BJ (cell line): ENCODE results near the gene EFCAB12. TPM values are rescaled to one million over a fixed set of nuclear protein-coding genes. Genes with fewer than 3 reads are reported as not detected.
A peak's percentile ranks its signal among the peaks of the same experiment; 100 is the strongest.
"Not testable (repeated sequence)": the region's sequence is repeated elsewhere in the genome, so short reads cannot be mapped to it uniquely, and the experiment has no call there.

Experiments used
- CTCF ChIA-PET: fragments of 350-600 bp; formaldehyde crosslinking; extraction: SDS; loops from one replicate; lab custom pipeline; 2021; ENCODE audit warnings: antibody characterized with exemption, inconsistent platforms; lab: Yijun Ruan, JAX
- POLR2A ChIA-PET: fragments of 300-600 bp; sonication (Branson Sonifier 250); formaldehyde crosslinking; extraction: SDS; loops from one replicate; lab custom pipeline; 2021; ENCODE audit warnings: antibody characterized with exemption; lab: Charles Lee
- DNase-seq: peaks from one replicate; pipeline ENCODE4 v3.0.0-alpha.2; 2011; ENCODE audit warnings: low read depth
- H3K27me3 ChIP-seq: 2 replicates; pipeline ENCODE4 v1.6.0; 2011; ENCODE audit warnings: low read length; ENCODE audit not compliant: control insufficient read depth, insufficient read depth
- H3K36me3 ChIP-seq: 2 replicates; pipeline ENCODE4 v1.5.1; 2011; ENCODE audit warnings: low read length; ENCODE audit not compliant: control insufficient read depth, insufficient read depth
- H3K4me3 ChIP-seq: 2 replicates; pipeline ENCODE4 v1.5.1; 2011; ENCODE audit warnings: low read depth, mild to moderate bottlenecking, control low read depth, low read length
- polyA plus RNA-seq: library from polyadenylated mRNA; depleted of rRNA; stranded (reverse); fragments of >200 nt; gene quantifications from 2 replicates; pipeline ENCODE4 v1.2.3, GENCODE V29; 2011
- TF ChIP-seq, protein P1 (sequence below): IDR thresholded peaks from 2 replicates; pipeline ENCODE4 v1.5.1; 2011; ENCODE audit warnings: low read depth, mild to moderate bottlenecking, control low read depth, inconsistent platforms, low read length, moderate library complexity; ENCODE audit not compliant: insufficient read depth

EFCAB12 gene
- polyA plus RNA-seq, 1 experiment = 0.02 TPM

DNA sequence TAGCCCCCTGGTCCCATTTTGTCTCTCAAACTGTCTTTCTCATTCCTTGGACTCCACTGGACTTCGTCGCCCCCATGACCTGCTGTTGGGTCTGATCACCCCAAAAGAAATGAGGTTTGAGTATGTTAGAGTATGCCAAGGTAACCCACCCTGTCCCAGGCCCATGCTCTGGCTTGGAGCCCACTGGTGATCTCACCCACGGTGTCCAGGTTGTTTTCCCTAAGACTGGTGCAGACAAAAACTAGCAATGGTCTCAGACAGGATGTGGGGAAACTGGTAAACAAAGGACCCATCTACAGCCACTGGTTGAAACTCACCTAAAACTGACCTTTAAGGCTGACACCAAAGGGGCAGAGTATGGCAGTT lies 38.9 kb downstream of the EFCAB12 start:
- POLR2A ChIA-PET = no interaction called here
- no peaks in the 10 kb centered on the region for H3K27me3 ChIP-seq
- H3K36me3 ChIP-seq = peaks cover 11% of the 10 kb centered on the region
- DNase-seq = no peak
- TF ChIP-seq, protein P1, sequence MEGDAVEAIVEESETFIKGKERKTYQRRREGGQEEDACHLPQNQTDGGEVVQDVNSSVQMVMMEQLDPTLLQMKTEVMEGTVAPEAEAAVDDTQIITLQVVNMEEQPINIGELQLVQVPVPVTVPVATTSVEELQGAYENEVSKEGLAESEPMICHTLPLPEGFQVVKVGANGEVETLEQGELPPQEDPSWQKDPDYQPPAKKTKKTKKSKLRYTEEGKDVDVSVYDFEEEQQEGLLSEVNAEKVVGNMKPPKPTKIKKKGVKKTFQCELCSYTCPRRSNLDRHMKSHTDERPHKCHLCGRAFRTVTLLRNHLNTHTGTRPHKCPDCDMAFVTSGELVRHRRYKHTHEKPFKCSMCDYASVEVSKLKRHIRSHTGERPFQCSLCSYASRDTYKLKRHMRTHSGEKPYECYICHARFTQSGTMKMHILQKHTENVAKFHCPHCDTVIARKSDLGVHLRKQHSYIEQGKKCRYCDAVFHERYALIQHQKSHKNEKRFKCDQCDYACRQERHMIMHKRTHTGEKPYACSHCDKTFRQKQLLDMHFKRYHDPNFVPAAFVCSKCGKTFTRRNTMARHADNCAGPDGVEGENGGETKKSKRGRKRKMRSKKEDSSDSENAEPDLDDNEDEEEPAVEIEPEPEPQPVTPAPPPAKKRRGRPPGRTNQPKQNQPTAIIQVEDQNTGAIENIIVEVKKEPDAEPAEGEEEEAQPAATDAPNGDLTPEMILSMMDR = no peak
- H3K4me3 ChIP-seq = no peak overlapping the region
- CTCF ChIA-PET = no interaction called here

DNA sequence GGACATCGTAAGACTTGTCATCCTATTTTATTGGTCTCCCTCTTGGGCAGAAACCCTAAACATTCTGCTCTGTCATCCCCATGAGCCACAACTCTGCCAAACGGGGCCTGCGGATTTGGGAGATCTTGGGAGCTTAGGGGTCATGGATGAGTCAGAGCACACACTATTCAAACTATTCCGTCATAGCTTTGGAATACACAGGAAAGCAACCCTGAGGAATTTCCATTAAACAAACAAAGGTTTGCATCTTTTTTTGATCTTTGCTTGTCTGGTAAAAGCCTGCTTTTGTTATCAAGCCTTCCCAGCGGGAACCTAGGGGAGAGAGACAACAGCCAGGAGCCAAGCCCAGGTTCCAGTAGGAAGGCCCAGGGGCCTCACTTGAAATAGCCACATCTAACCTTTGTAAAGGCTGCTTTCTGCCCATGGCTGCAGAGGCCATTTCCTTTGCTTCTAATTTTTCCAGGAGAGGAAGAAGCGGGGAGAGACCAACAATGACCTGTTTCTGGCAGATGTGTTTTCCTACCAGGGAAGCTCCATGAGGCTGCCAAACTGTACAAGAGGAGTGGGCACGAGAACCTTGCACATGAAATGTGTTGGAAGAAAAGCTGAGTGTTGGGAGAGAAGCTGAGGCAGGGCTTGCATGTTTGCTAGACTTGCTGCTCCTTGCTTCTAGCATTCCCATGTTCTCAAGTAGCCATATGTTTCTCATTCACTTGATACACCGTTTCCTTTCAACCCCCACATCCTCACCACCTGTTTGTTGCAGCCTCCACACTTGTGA lies 39.5 kb downstream of the EFCAB12 start:
- peaks cover 11% of the 10 kb centered on the region for H3K36me3 ChIP-seq
- H3K4me3 ChIP-seq, POLR2A ChIA-PET, H3K27me3 ChIP-seq: not testable (repeated sequence)
- CTCF ChIA-PET = interaction anchor here (0.9 kb wide), 1 partner anchor 101 kb away, joined by 5 read pairs; no protein-coding TSS in a partner anchor
- peak; percentile 59 for DNase-seq

DNA sequence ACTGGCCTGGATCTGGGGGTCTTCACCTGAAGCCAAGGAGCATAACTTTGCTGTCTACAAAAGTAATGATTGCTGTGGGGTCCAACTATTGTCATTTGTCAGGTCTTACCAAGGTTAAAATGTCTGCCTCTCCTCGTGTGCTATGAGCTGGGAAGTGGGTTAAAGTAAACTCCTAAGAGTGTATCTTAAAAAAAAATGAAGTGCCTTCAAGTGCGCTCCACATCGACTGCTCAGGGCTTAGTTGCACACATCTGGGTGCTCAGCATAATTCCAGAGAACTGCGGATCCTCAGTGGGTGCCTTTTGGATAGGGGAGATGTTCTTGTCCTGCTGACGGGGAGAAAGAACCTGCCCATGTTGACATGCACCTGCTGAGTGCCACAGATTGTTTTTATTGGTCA lies 40.9 kb downstream of the EFCAB12 start:
- Histone ChIP-seq H3K4me3 (no peak overlapping the region), H3K36me3 (peaks cover 9% of the 10 kb centered on the region; the same call in 1 of the 2 replicates), H3K27me3 (no peaks in the 10 kb centered on the region)
- ChIA-PET POLR2A (no interaction called here), CTCF (interaction anchor here (0.7 to 1.0 kb wide), 2 partner anchors 16 to 72 kb away, joined by 3 read pairs; a partner anchor contains a TSS)
- TF ChIP-seq, protein P1 = no peak
- no peak for DNase-seq

DNA sequence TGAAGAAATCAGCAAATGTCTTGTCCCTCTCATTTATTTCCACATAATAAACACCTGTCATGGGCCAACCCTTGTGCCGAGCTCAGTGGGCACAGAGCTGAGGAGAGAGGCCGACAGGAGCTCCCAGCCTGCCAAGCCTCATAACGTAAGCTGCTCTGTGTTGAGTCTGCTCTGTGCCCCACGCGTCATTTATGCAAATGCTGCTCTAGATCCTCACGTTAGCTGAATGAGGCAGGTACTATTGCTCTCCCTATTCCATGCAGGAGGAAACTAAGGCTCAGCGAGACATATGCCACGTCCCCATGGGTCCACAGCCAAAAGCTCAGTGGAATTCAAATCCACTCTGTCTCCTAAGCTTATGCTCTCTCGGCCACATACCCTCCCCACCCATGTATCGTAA lies 41.5 kb downstream of the EFCAB12 start:
- POLR2A ChIA-PET = no interaction called here
- DNase-seq = no peak
- TF ChIP-seq, protein P1 = no peak
- peaks cover 9% of the 10 kb centered on the region; the same call in 1 of the 2 replicates for H3K36me3 ChIP-seq
- no peaks in the 10 kb centered on the region for H3K27me3 ChIP-seq
- no peak overlapping the region for H3K4me3 ChIP-seq
- CTCF ChIA-PET = interaction anchor here (0.7 to 1.0 kb wide), 2 partner anchors 34 to 71 kb away, joined by 3 read pairs; a partner anchor contains a TSS

DNA sequence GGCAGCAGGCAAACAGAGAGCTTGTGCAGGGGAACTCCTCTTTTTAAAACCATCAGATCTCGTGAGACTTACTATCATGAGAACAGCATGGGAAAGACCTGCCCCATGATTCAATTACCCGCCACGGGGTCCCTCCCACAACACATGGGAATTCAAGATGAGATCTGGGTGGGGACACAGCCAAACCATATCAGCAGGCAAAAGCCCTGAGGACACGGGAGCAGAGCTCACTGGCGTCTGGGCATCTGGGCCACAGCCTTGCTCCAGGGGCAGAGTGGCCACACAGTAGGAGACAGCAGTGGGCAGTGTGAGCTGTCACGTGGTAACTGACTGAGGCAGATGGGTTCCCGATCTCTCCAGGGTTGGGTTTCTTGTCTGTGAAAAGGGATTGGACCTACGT lies 42.9 kb downstream of the EFCAB12 start:
- not testable (repeated sequence) for DNase-seq

DNA sequence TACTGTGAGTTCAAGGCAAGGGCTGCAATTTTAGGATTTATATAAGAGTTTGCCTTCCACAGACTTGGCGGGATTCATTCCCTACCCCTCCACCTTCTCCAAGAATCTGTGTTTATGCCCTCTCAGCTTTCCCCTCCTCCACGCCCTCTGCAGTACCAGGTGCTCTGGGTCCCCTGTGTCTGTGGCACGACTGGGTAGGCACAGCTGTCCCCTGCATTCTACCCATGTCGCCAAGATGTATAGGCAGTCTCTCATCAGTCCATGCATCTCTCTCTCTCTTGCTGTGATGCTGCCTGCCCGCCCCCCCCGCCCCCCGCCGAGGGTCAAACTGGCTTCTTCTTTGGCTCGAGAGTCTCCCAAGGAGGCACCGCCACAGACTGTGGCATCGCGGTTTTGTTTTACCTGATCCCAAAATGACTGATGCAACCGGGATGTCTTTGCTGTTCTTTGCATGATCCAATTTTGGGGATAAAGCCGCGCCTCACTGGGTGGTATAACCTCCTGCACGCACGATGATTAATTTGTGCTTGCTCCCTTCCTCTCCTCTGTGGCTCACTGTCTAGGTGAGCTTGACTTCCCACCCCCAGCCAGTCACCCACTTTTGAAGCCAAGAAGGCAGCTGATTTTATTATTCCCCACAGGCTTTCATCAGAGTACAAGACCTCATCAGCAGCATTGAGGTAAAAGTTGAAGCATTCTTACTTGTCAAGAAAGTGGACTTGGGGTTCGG lies 43.7 kb downstream of the EFCAB12 start:
- ChIA-PET POLR2A (no interaction called here), CTCF (no interaction called here)
- no peak for DNase-seq
- Histone ChIP-seq H3K4me3 (no peak overlapping the region), H3K36me3 (peaks cover 5% of the 10 kb centered on the region; the same call in 1 of the 2 replicates), H3K27me3 (no peaks in the 10 kb centered on the region)
- TF ChIP-seq, protein P1 = no peak

More for the DNA sequence above, 42.9 kb downstream of the EFCAB12 start:
- H3K27me3 ChIP-seq, CTCF ChIA-PET, H3K4me3 ChIP-seq, H3K36me3 ChIP-seq, POLR2A ChIA-PET: not testable (repeated sequence)

DNA sequence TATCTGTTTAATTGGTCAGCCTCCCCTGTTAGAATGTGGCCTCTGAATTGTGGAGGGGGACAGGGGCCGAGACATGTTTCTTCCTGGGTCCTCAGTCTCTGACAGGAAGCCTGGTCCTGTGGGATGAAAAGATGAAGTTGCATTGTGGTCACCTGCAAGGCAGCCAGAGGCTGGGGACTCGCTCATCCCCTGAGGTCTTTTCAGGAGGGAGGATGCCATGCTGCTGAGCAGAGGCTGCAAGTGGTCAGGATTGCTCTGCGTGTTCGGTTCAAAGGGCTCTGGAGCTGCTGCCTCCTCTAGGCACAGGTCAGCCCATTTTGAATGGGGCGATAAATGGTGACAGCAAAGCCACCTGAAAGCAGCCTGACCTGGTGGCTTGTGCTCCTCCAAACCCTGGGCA lies 44.3 kb downstream of the EFCAB12 start:
- H3K27me3 ChIP-seq, H3K36me3 ChIP-seq, DNase-seq, H3K4me3 ChIP-seq: not testable (repeated sequence)
- ChIA-PET CTCF (interaction anchor here (0.9 to 2.5 kb wide), 8 partner anchors 13 to 210 kb away, joined by 3 to 12 read pairs (median 6); partner anchors contain the start of genes EFCAB12, IFT122 and MBD4), POLR2A (interaction anchor here (0.6 kb wide), 1 partner anchor 81 kb away, joined by 8 read pairs; no protein-coding TSS in a partner anchor)
